WTC11 (cell line): ENCODE measurements around the gene TUNAR.

Experiments
- ATF1 ChIP-seq: sonication (generic); formaldehyde crosslinking; IDR thresholded peaks from 2 replicates; pipeline ENCODE4 v1.8.1; 2023; ENCODE audit warnings: mild to moderate bottlenecking, moderate library complexity, missing genetic modification reagents
- CBFB ChIP-seq: sonication (generic); formaldehyde crosslinking; IDR thresholded peaks from 2 replicates; pipeline ENCODE4 v1.8.1; 2022; ENCODE audit warnings: mild to moderate bottlenecking, low read depth, missing genetic modification reagents
- CREB1 ChIP-seq: sonication (generic); formaldehyde crosslinking; IDR thresholded peaks from 2 replicates; pipeline ENCODE4 v1.8.0; 2023; ENCODE audit warnings: mild to moderate bottlenecking, missing genetic modification reagents
- CTCF ChIP-seq: fragments of 200-600 bp; IDR thresholded peaks from 2 replicates; pipeline ENCODE4 v1.8.0; 2022; ENCODE audit warnings: antibody characterized with exemption
- ELF4 ChIP-seq: sonication (generic); formaldehyde crosslinking; IDR thresholded peaks from 2 replicates; pipeline ENCODE4 v1.8.1; 2022; ENCODE audit warnings: low read depth, mild to moderate bottlenecking, moderate library complexity, missing genetic modification reagents
- FOXK1 ChIP-seq: sonication (generic); formaldehyde crosslinking; IDR thresholded peaks from 2 replicates; pipeline ENCODE4 v1.8.0; 2022; ENCODE audit warnings: mild to moderate bottlenecking, moderate library complexity, missing genetic modification reagents
- JUN ChIP-seq: sonication (generic); formaldehyde crosslinking; IDR thresholded peaks from 2 replicates; pipeline ENCODE4 v1.8.0; 2023; ENCODE audit warnings: mild to moderate bottlenecking, missing genetic modification reagents
- NFATC4 ChIP-seq: fragments of 250-450 bp; sonication (Bioruptor Pico); IDR thresholded peaks from 2 replicates; pipeline ENCODE4 v1.9.0; 2021; ENCODE audit warnings: mild to moderate bottlenecking
- TEAD1 ChIP-seq: sonication (generic); formaldehyde crosslinking; IDR thresholded peaks from 2 replicates; pipeline ENCODE4 v1.8.0; 2022; ENCODE audit warnings: mild to moderate bottlenecking, missing genetic modification reagents
- ZNF121 ChIP-seq: sonication (generic); formaldehyde crosslinking; IDR thresholded peaks from 2 replicates; pipeline ENCODE4 v1.8.0; 2023; ENCODE audit warnings: missing genetic modification reagents
- ZNF138 ChIP-seq: sonication (generic); formaldehyde crosslinking; conservative IDR thresholded peaks from 2 replicates; pipeline ENCODE4 v1.8.1; 2022; ENCODE audit warnings: mild to moderate bottlenecking, moderate library complexity, missing genetic modification reagents
- TF ChIP-seq, protein P1 (sequence below): fragments of 250-450 bp; sonication (Bioruptor Pico); conservative IDR thresholded peaks from 2 replicates; pipeline ENCODE4 v1.9.0; 2021; ENCODE audit warnings: mild to moderate bottlenecking
- TF ChIP-seq, protein P2 (sequence below): sonication (generic); formaldehyde crosslinking; IDR thresholded peaks from 2 replicates; pipeline ENCODE4 v1.8.0; 2022; ENCODE audit warnings: mild to moderate bottlenecking, missing genetic modification reagents
- TF ChIP-seq, protein P3 (sequence below): sonication (generic); formaldehyde crosslinking; IDR thresholded peaks from 2 replicates; pipeline ENCODE4 v1.8.1; 2022; ENCODE audit warnings: low read depth, missing genetic modification reagents, borderline replicate concordance

GRCh38 chr14:95835121-95835730 lies 41.4 kb upstream of the TUNAR start:
- TF ChIP-seq FOXK1 (CRISPR knock-in tag) (no peak), CBFB (CRISPR knock-in tag) (no peak), CTCF (no peak), ZNF138 (no peak), TEAD1 (CRISPR knock-in tag) (no peak), CREB1 (CRISPR knock-in tag) (no peak), ATF1 (CRISPR knock-in tag) (no peak), NFATC4 (CRISPR knock-in tag) (no peak), ZNF121 (no peak), JUN (CRISPR knock-in tag) (no peak), ELF4 (CRISPR knock-in tag) (no peak)
- TF ChIP-seq, protein P1, sequence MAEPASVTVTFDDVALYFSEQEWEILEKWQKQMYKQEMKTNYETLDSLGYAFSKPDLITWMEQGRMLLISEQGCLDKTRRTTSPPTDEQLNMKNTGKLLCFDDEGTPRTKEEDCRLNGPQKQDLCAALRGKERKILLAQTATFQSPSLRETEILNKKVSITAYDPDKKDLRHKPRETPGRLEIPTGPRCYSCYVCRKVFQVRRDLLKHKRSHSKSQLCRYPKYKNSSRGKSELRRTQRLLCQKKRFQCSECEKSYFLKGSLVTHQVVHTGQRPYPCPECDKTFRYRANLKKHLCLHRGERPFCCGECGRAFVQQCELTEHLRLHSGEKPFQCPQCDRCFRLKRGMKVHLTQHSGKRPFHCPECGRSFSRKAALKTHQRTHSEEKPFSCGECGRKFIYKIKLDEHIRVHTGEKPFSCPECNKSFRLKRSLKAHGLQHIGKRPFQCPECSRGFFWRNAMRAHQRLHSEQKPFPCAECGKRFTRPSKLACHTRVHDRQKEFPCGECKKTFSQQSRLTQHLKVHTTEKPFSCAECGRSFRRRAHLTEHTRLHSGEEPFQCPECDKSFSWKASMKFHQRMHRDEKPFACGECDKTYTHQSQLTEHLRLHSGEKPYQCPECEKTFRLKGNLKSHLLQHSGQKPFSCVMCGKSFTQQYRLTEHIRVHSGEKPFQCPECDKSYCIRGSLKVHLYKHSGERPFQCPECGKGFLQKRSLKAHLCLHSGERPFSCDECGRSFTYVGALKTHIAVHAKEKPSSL: no peak
- TF ChIP-seq, protein P2, sequence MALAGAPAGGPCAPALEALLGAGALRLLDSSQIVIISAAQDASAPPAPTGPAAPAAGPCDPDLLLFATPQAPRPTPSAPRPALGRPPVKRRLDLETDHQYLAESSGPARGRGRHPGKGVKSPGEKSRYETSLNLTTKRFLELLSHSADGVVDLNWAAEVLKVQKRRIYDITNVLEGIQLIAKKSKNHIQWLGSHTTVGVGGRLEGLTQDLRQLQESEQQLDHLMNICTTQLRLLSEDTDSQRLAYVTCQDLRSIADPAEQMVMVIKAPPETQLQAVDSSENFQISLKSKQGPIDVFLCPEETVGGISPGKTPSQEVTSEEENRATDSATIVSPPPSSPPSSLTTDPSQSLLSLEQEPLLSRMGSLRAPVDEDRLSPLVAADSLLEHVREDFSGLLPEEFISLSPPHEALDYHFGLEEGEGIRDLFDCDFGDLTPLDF (CRISPR knock-in tag): no peak
- TF ChIP-seq, protein P3, sequence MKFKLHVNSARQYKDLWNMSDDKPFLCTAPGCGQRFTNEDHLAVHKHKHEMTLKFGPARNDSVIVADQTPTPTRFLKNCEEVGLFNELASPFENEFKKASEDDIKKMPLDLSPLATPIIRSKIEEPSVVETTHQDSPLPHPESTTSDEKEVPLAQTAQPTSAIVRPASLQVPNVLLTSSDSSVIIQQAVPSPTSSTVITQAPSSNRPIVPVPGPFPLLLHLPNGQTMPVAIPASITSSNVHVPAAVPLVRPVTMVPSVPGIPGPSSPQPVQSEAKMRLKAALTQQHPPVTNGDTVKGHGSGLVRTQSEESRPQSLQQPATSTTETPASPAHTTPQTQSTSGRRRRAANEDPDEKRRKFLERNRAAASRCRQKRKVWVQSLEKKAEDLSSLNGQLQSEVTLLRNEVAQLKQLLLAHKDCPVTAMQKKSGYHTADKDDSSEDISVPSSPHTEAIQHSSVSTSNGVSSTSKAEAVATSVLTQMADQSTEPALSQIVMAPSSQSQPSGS: no peak
